Central memory CD8-positive, alpha-beta T cell (primary cell): Measurements from ENCODE around the gene SHPK.
A peak's percentile ranks its signal among the peaks of the same experiment; 100 is the strongest.

Experiments used
- ATAC-seq: fragments of 150-1000 bp; cut with Tn5 transposase; replicated peaks from 2 replicates; pipeline ENCODE4 v1.10.0; 2022; ENCODE audit warnings: mild to moderate bottlenecking, moderate FRiP score, moderate number of reproducible peaks; ENCODE audit not compliant: poor library complexity, severe bottlenecking; ENCODE audit errors: extremely low read depth
- DNase-seq, 2 donors: peaks; one replicate each; pipeline ENCODE4 v3.0.0; 2021; ENCODE audit warnings: low spot score in 2 of 2
- H3K27ac Mint-ChIP-seq: one replicate; pipeline ENCODE4 v1.8.0; 2022; ENCODE audit warnings: low read depth, mild to moderate bottlenecking, moderate library complexity, mixed read lengths
- H3K27me3 Mint-ChIP-seq: one replicate; pipeline ENCODE4 v1.8.0; 2022; ENCODE audit warnings: mixed read lengths
- H3K36me3 Mint-ChIP-seq: one replicate; pipeline ENCODE4 v1.8.0; 2022; ENCODE audit warnings: mild to moderate bottlenecking, moderate library complexity, mixed read lengths; ENCODE audit not compliant: insufficient read depth
- H3K4me1 Mint-ChIP-seq: one replicate; pipeline ENCODE4 v1.8.0; 2022; ENCODE audit warnings: mixed read lengths
- H3K4me3 Mint-ChIP-seq: one replicate; pipeline ENCODE4 v1.8.0; 2022; ENCODE audit warnings: mild to moderate bottlenecking, moderate library complexity, mixed read lengths
- H3K9me3 Mint-ChIP-seq: one replicate; pipeline ENCODE4 v1.8.0; 2022; ENCODE audit warnings: mixed read lengths

SHPK gene

GRCh38 chr17:3602499-3602898 lies 33.6 kb downstream of the SHPK start:
- DNase-seq: no peak
- no peaks in the 10 kb centered on the region for H3K4me1 Mint-ChIP-seq
- H3K4me3 Mint-ChIP-seq: no peak overlapping the region
- H3K9me3 Mint-ChIP-seq: no peaks in the 10 kb centered on the region
- no peak overlapping the region for H3K27ac Mint-ChIP-seq
- no peak for ATAC-seq
- H3K27me3 Mint-ChIP-seq: no peaks in the 10 kb centered on the region
- no peaks in the 10 kb centered on the region for H3K36me3 Mint-ChIP-seq

GRCh38 chr17:3600529-3601205 lies 35.4 kb downstream of the SHPK start:
- Mint-ChIP-seq H3K4me1 (no peaks in the 10 kb centered on the region), H3K27me3 (no peaks in the 10 kb centered on the region), H3K27ac (peak overlapping the region; percentile 35)

GRCh38 chr17:3598078-3598477 lies 38.0 kb downstream of the SHPK start:
- no peaks in the 10 kb centered on the region for H3K9me3 Mint-ChIP-seq
- ATAC-seq: no peak

More at GRCh38 chr17:3600529-3601205, 35.4 kb downstream of the SHPK start:
- DNase-seq: no peak
- Mint-ChIP-seq H3K4me3 (no peak overlapping the region), H3K9me3 (no peaks in the 10 kb centered on the region), H3K36me3 (no peaks in the 10 kb centered on the region)
- no peak for ATAC-seq

GRCh38 chr17:3596804-3597464 lies 39.1 kb downstream of the SHPK start:
- Mint-ChIP-seq H3K4me1 (no peaks in the 10 kb centered on the region), H3K9me3 (no peaks in the 10 kb centered on the region), H3K36me3 (no peaks in the 10 kb centered on the region), H3K27ac (no peak overlapping the region), H3K4me3 (no peak overlapping the region), H3K27me3 (no peaks in the 10 kb centered on the region)
- DNase-seq (no peak), ATAC-seq (no peak)

More at GRCh38 chr17:3598078-3598477, 38.0 kb downstream of the SHPK start:
- Mint-ChIP-seq H3K4me3 (no peak overlapping the region), H3K27ac (no peak overlapping the region), H3K27me3 (no peaks in the 10 kb centered on the region), H3K36me3 (no peaks in the 10 kb centered on the region), H3K4me1 (no peaks in the 10 kb centered on the region)
- no peak for DNase-seq

- H3K9me3 Mint-ChIP-seq: no peaks in the 10 kb centered on the region
- H3K27me3 Mint-ChIP-seq: no peaks in the 10 kb centered on the region
- H3K4me1 Mint-ChIP-seq: no peaks in the 10 kb centered on the region
- no peak for DNase-seq
- H3K4me3 Mint-ChIP-seq: no peak overlapping the region
- no peak for ATAC-seq
- H3K27ac Mint-ChIP-seq: no peak overlapping the region
- H3K36me3 Mint-ChIP-seq: peaks cover 3% of the 10 kb centered on the region
Measured at GRCh38 chr17:3594976-3595375, 41.1 kb downstream of the SHPK start.

- no peaks in the 10 kb centered on the region for H3K4me1 Mint-ChIP-seq
- ATAC-seq: no peak
Measured at GRCh38 chr17:3594051-3594800, 41.8 kb downstream of the SHPK start.

GRCh38 chr17:3593384-3593783 lies 42.7 kb downstream of the SHPK start:
- no peak for DNase-seq
- ATAC-seq: no peak
- no peak overlapping the region for H3K4me3 Mint-ChIP-seq
- H3K27ac Mint-ChIP-seq: no peak overlapping the region
- no peaks in the 10 kb centered on the region for H3K9me3 Mint-ChIP-seq
- H3K36me3 Mint-ChIP-seq: peaks cover 5% of the 10 kb centered on the region
- H3K27me3 Mint-ChIP-seq: no peaks in the 10 kb centered on the region
- no peaks in the 10 kb centered on the region for H3K4me1 Mint-ChIP-seq

More at GRCh38 chr17:3594051-3594800, 41.8 kb downstream of the SHPK start:
- no peaks in the 10 kb centered on the region for H3K27me3 Mint-ChIP-seq
- H3K4me3 Mint-ChIP-seq: no peak overlapping the region
- H3K27ac Mint-ChIP-seq: no peak overlapping the region
- no peaks in the 10 kb centered on the region for H3K9me3 Mint-ChIP-seq
- no peak for DNase-seq
- H3K36me3 Mint-ChIP-seq: peaks cover 3% of the 10 kb centered on the region

- no peaks in the 10 kb centered on the region for H3K9me3 Mint-ChIP-seq
- H3K36me3 Mint-ChIP-seq: peaks cover 5% of the 10 kb centered on the region
- no peaks in the 10 kb centered on the region for H3K27me3 Mint-ChIP-seq
- DNase-seq (no peak), ATAC-seq (no peak)
- H3K4me3 Mint-ChIP-seq: no peak overlapping the region
- no peak overlapping the region for H3K27ac Mint-ChIP-seq
- H3K4me1 Mint-ChIP-seq: no peaks in the 10 kb centered on the region
Measured at GRCh38 chr17:3592216-3592860, 43.7 kb downstream of the SHPK start.

GRCh38 chr17:3590768-3591167 lies 45.3 kb downstream of the SHPK start:
- H3K27ac Mint-ChIP-seq: no peak overlapping the region
- no peaks in the 10 kb centered on the region for H3K4me1 Mint-ChIP-seq
- H3K4me3 Mint-ChIP-seq: no peak overlapping the region
- H3K36me3 Mint-ChIP-seq: peaks cover 6% of the 10 kb centered on the region
- no peaks in the 10 kb centered on the region for H3K9me3 Mint-ChIP-seq
- DNase-seq: no peak
- ATAC-seq: no peak
- H3K27me3 Mint-ChIP-seq: no peaks in the 10 kb centered on the region

GRCh38 chr17:3590231-3590630 lies 45.8 kb downstream of the SHPK start:
- H3K4me3 Mint-ChIP-seq: no peak overlapping the region
- H3K36me3 Mint-ChIP-seq: peaks cover 6% of the 10 kb centered on the region
- H3K27ac Mint-ChIP-seq: peak overlapping the region; percentile 46
- no peaks in the 10 kb centered on the region for H3K9me3 Mint-ChIP-seq
- ATAC-seq: no peak
- no peaks in the 10 kb centered on the region for H3K27me3 Mint-ChIP-seq
- no peaks in the 10 kb centered on the region for H3K4me1 Mint-ChIP-seq
- no peak for DNase-seq

- no peak for DNase-seq
- Mint-ChIP-seq H3K36me3 (peaks cover 6% of the 10 kb centered on the region), H3K4me1 (no peaks in the 10 kb centered on the region), H3K27me3 (no peaks in the 10 kb centered on the region), H3K27ac (peak overlapping the region; percentile 46), H3K4me3 (no peak overlapping the region), H3K9me3 (no peaks in the 10 kb centered on the region)
- ATAC-seq: no peak
Measured at GRCh38 chr17:3589784-3590183, 46.3 kb downstream of the SHPK start.

- Mint-ChIP-seq H3K9me3 (no peaks in the 10 kb centered on the region), H3K27ac (no peak overlapping the region), H3K27me3 (no peaks in the 10 kb centered on the region), H3K4me3 (no peak overlapping the region), H3K4me1 (no peaks in the 10 kb centered on the region), H3K36me3 (peaks cover 5% of the 10 kb centered on the region)
- ATAC-seq: no peak
- DNase-seq: no peak
Measured at GRCh38 chr17:3585826-3586225, 50.2 kb downstream of the SHPK start.
